Activated CD4-positive, alpha-beta T cell treated with anti-CD3 and anti-CD28 coated beads, Interleukin-2, amount 50 U/mL, for 16 hours (primary cell): Measurements from ENCODE around the gene PTPRR.

Source experiments
- DNase-seq: peaks from one replicate; pipeline ENCODE4 v3.0.0-alpha.2; 2020

PTPRR gene, protein sequence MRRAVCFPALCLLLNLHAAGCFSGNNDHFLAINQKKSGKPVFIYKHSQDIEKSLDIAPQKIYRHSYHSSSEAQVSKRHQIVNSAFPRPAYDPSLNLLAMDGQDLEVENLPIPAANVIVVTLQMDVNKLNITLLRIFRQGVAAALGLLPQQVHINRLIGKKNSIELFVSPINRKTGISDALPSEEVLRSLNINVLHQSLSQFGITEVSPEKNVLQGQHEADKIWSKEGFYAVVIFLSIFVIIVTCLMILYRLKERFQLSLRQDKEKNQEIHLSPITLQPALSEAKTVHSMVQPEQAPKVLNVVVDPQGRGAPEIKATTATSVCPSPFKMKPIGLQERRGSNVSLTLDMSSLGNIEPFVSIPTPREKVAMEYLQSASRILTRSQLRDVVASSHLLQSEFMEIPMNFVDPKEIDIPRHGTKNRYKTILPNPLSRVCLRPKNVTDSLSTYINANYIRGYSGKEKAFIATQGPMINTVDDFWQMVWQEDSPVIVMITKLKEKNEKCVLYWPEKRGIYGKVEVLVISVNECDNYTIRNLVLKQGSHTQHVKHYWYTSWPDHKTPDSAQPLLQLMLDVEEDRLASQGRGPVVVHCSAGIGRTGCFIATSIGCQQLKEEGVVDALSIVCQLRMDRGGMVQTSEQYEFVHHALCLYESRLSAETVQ

DNA sequence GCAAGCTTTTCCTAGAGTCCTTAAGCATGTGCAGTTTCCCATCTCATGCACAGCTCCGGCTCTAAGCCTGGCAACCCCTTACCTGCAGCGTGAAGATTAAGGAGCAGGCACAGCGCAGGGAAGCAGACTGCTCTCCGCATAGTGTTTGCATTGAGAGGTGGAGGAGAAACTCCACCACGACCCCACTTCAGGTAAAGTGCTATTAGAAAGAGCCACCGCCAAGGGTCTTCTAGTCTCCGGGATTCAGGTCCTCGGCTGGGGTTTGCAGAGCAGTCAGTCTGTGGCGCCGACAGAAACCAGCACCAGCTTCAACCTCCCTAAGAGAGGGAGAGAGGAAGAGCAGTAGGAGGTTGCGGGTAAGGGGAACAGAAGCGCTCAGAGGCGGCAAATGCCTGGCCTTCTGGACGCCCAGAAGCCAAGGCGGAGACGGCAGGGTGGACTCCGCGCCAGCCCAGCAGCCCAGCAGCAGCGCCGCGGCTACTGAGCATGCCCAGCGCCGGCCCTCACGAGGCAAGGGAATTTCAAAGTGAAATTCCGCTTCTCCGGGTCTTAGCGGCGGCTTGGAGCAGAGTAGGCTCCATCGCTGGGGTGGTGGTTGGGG is at the start of gene PTPRR:
Gene PTPRR, minus strand, starts transcription at position 488 of the 601 bp plus-strand sequence. Its CDS starts 348 bp downstream, at position 140.
- DNase-seq = no peak

DNA sequence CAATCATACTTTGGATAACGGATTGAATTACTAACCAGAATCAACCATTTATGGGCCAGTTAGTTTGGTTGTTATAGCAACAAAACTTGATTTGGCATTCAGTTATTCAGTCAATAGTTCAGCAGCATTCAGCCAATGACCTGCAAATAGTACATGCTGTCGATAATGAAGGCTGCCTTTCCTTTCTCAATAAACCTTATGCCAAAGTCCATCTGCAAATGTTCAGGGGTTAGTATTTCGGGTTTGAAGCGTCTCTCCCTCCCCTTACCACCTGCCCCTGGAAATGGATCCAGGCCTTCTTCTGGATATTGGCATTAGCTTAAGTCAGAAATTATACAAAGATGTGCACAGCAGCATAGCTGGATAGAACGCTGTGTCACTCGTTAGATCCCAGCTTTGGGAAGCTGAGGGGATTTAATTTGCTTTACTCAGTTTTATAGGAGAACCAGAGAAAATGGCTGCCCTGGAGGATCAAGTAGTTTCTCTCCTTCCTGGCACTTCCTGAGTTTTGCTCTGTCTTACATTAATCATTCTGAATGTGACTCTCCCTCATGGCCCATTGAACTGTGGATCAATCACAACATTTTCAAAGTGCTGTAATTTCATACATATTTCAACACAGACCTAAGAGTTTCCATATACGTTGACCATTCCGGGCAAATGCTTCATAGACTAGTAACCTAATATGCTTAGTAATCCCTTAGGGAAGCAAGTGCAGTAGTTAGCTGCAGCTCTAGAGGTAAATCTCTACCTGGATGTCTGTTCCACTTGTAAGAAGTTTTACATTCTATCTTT is 46.7 kb upstream of the PTPRR start:
- no peak for DNase-seq

DNA sequence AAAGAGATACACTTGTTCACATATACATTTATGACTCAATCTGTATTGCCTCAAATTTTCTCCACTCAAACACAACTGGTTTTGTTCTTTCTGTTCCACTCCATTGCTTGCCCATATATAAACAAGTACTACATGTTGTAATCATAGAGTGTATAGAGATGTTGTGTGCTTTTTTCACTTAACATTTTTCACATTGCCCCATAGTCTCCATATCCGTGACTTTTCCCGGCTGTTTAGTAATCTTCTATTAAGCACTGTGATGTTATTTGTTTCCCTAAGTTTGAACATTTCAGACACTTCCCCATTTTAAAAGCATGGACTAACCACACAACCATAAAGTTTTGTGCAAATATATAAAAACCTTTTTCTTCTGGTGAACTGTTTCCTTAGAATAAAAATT is 45.5 kb upstream of the PTPRR start:
- DNase-seq = no peak

DNA sequence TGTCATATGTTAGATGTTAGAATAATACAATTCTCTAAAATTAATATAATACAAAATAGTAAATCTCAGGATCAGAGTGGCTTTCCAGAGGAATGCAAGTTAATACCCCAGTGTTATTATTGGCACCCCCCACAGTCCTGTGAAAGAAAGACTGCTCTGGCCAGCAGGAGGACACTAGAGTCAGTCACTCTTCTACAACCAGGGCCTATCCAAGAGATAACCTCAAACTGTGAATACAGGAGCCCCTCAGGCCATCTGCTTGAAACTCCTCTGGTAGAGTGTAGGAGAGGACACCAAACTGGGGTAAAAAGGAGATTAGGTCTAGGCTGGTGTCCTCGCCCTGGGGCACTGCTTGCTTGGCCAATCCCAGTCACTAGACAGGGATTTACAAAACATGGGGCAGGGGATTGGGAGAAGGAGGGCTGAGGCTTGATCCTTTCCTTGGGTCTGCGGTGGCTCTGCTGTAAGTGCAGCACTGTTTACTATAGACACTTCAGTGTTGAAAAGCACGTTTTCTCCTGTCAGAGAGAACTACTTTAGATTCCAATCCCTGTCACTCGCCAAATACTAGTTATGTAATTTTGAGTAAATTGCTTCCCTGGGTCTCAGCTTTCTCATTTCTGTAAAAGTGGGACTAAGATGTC is 44.5 kb upstream of the PTPRR start:
- no peak for DNase-seq

DNA sequence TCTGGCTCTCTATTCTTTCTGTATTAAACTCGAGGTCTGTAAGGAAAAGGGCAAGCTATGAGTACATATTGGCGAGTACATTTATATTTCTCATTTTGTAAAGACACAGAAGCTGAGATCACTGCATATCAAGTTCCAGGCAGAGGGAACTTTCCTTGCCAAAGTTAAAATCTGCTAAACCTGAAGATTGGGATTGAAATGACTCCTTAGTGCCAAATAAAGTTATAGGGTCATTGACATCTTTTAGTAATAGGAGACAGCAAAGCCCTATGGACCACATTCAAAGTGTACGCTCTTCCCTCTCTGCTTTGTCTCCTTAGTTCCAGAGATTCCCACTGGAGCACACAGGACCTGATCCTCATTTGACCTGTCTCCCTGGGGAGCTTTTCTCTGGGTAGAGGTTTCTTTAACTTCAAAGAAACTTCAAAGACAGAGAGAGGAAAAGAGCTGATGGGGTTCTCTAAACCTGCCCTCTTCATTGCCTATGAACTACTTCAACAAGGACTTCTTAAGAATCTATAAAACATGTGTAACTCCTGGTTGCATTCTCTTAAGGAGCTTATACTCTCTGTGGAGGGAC is 42.6 kb upstream of the PTPRR start:
- no peak for DNase-seq

DNA sequence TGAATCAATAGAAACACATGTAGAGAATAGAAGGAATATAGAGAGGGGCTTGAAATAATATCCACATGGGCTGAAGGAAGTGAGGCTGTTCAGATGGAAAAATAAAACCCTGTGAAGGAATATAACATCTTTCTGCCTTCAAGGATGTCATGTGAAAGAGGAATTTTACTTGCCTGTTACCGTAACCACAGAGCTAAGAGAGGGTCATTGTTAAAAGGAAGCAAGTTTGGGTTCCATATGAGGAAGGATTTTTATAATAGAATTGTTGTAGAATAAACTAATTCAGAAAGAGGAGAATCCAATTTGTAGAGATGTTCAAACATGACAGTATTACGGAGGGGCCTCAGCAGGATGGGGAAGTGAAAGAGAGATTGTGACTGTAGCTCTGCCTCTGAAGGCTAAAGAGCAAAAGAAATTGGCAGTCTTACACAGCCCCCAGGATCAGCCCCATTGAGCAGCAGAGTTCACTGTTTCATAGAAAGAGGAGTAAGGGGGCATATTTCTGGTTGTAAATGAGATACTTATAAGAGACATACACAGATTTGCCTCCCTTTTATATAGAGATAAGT is 41.8 kb upstream of the PTPRR start:
- DNase-seq = no peak

DNA sequence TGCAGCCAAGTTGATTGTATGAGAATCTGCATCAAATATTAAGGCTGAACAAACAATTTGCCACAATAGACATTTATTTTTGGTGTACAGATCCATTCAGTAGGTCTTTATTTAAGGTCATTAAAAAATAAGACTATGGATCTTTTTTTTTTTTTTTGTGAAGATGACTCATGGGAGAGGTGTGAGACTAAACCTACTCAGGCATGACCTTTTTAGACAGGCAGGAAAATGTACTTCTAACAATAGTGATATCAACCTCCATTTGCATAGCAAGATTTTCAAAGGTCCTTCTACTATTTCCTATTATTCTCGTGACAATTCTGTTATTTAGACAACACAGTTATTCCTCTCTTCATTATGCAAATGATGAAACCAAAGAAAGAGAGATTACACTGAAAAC is 39.9 kb upstream of the PTPRR start:
- DNase-seq = no peak

DNA sequence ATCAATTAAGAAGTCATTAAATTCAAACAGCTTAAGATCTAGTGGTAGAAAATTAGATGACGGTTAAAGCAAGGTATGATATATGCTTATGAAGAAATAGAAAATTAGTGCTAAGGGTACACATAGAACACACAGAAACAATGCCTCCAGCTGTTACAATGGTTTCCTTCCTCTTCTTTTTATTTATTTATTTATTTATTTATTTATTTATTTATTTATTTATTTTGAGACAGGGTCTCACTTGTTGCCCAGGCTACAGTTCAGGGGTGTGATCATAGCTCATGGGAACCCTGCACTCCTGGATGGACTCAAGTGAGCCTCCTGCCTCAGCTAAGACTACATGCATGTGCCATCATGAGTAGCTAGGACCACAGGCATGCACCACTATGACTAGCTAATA is 34.9 kb upstream of the PTPRR start:
- no peak for DNase-seq

DNA sequence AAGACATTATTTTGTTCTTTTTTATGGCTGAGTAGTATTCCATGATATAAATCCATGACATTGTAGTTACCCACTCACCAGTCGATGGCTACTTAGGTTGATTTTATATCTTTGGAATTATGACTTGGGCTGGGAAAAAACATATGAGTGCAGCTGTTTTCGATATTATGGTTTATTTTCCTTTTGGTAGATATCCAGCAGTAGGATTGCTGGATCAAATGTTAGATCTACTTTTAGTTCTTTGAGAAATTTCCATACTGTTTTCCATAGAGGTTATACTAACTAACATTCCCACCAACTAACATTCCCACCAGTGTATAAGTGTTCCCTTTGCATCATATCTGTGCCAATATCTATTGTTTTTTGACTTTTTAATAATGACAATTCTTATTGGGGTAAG is 29.9 kb upstream of the PTPRR start:
- no peak for DNase-seq

DNA sequence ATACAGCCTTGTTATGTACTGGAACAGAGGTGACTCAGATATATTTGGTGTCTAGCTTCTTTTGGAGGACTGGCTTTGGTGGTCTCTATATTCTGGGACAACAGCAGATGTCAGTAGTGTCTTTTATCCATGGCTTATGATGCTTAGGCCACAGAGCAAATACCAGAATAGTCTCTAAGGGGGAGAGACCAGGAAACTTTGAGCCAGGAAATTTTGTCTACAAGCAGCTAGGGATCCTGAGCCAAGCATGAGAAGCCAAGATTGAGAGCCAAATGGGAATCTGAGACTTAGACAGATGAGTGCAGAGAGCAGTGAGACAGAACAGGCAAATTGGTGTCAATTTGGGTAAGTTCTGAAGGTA is 28.4 kb upstream of the PTPRR start:
- no peak for DNase-seq

DNA sequence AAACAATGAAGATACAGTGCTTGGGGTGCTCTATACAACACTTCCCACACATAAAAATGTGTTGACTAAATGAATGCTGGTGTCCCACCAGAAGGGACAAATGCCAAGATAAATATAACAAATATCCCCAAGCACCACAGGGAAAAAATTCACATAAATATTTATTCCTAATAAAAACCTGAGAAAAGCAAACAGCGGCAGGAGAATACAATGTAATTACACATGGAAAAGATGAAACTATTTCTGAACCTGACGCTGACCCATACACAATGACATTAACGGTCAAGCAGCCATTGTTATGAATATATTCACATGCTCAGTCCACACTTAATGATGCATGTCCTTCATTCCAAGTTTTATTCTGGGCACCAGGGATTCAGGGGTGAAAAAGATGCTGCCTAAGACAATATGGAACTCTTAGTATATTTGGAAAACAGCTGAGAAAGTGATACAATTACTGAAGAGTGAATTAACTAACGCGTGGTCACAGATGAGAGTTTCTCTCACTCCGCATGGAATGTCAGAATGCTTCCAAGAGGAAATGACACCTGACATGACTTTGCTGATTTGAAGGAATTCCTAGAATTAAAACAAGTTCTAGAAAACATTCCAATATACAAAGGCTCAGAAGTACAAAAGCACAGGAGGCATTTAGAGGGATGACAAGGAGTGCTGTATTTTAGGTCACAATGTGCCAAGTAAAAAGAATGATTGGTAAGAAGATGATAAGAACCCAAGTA is 27.9 kb upstream of the PTPRR start:
- no peak for DNase-seq

DNA sequence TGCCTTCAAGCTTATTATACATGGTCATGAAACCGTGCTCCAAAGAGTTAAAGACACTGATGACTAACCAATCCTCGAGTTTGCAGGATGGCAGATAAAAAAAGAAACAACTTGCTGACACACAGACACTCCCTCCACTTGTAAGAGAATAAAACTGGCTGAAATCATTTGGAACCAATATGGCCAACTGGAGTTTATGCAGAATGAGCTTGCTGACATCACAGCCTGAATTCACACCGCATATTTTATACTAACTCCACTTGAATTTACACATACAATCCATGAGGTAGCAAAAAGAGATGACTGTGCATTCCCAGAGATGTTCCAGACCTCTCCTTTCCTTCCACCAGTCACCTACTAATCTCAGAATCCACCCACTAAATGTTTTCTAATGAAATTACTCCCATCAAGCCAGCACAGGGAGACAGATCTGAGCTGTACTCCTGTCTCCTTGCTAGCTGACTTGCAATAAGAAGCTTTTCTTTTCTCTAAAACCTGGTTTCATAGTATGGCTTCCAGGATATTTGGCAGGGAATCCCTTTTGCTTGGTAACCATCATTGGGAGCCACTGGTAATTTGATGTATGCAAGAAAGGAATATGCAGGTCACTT is 15.8 kb upstream of the PTPRR start:
- DNase-seq = no peak

DNA sequence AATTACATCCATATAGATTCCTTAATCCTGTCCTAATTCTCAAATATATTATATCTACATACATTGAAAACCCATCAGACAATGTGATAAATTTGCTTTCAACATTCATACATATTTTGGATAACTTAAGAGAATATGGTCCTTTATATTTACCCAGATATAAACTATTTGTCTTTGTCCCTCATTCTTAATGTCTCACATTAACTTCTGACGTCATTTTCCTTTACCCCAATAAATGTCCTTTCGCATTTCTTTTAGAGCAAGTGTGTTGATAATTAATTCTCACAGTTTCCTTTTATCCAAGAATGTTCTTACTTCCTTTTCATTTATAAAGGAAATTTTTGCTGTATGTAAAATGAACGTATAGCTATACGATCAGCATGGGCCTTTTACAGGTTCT is 12.6 kb upstream of the PTPRR start:
- DNase-seq = no peak

DNA sequence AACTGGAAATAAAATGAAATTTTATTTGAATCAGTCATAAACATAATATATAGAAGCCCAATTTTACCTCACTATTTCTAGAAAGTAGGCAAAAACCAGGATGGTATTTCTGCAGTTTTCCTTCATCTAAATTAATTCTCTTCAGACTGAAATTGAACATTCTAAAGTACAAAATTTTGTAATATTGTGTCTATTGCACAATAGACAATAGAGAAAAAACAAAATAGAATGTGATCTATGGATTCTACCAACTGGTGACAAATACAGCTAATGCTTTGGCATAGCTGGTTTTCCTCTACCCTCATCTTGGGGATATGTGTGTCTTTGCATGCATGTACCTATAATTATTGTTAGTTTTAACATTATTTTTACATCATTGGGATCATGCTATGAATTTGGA is 8.5 kb upstream of the PTPRR start:
- DNase-seq = no peak

DNA sequence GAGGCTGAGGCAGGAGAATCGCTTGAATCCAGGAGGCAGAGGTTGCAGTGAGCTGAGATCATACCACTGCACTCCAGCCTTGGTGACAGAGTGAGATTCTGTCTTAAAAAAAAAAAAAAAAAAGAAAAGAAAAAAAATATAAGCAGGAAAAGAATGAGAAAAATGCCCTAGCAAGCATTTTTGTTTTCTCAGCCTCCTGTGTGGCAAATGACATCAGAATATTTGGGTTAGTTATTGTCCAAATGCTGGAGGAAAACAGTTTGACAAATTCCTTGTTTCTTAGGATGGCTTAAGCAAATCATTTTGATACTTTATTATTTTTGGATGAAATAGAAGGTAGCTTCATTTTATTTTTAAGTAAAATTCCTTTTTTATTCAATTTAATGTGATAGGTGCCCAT is 7.5 kb upstream of the PTPRR start:
- no peak for DNase-seq

DNA sequence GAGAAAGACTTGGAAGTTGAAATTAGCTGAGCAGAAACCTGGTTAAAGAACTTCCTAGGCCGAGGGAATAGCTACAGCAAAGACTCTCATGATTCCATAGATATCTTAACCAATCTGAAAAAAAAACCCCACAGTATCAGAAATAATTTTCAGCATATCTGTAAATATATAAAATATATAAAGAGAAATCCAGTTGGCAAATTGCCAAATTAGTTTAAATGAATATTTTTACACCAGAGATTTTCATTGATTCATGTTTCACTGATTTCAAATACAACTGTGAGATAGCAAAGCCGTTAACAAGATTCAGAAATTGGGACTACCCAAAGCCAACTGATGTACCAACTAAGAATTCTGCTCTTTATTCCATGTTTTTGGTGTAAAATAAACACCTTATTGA is 6.8 kb upstream of the PTPRR start:
- DNase-seq = no peak

DNA sequence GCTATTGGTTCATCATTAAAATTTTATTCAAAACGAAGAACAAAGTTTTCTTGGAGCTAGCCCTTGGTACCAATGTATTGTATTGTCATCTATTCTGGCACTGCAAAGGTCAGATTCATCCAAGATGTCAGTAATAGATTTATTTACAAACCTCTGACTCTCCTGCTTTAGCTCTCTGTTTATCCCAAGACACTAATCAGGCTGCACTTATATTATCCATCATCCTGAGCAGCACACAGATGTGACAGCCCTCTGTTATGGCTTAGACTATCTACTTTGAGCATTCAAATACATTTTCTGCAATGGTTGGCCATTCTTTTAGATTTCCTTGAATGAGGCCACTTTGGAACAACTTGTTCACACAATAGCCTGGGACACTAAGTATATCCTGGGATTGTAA is 5.0 kb upstream of the PTPRR start:
- no peak for DNase-seq

DNA sequence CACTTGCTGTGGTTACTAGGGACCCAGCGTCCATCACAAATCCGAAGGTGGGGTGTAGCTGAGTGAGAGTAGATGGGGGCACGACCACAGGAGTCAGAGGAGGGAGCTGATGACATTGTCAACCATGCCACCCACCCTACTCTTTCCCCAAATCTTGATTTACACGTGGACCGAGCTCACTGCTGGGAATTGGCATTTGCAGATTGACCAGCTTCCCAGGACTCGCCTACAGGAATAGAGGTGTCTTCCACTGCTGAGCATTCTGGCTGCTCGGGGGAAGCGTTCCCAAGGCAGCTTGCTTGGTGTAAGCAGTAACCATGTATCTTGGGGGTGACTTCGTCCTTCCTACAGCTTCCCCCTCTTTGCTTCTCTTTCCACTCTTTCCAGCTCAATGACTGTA is 353 bp upstream of the PTPRR start:
- no peak for DNase-seq

DNA sequence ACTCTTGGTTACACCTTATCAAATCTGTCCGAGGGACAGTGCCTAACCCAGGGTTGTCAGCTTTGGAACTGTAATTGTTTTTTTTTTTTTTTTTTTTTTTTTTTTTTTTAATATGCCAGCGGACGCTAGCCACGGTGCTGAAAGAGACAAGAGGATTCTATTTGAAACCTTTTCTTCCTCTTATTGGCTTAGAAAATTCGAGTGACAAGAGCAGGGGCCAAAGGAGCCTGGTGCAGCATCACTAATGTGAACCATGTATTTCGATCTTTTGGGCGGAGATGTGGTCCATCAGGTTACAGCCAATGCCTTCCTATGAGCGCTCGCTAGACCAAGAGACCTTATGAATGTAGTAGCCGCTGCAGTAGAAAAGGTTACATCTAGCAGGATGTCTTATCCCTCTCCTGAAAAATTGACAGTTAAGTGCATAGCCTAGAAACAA is 922 bp downstream of the PTPRR start:
- no peak for DNase-seq

DNA sequence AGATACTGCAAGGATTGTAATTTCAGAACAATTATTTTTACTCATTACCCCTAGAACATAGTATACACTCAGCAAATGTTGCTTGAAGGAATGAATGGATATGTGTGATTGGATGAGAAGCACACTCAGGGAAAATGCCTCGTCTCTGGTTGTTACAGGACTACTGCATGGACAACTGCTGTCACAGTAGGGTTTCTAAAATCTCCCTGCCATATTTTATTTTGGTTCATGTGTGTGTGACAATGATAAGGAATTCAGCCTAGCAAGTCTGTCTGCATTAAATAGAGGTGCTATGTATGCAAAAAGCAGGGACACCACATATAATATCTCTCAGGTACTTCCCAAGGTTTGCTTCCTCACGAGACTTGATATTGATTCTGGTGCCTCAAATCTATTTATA is 1.4 kb downstream of the PTPRR start:
- DNase-seq = no peak

DNA sequence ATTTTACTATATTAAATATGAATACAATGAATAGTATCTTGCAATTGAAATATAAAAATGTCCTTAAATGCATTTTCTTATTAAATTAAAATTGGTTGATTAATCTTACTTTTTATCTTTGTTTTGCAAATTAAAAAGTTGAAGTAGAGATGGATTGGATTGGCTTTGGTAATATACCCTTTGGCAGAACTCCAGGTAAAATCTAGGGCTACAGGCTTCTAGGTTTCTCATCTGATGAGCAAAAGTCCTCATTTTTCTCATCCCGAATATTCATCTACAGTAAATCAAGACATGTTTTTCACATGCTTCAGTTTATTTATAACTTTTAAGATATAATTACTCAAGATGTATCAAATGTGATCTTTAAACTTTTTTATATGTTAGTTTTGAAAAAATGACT is 2.2 kb downstream of the PTPRR start:
- no peak for DNase-seq
